OCI-LY3 (cell line): Measurements from ENCODE around the gene ABI1.

Experiments
- H2AFZ ChIP-seq: fragments of 200-600, 300-600 bp; shearing (Covaris generic); 2 replicates; pipeline ENCODE4 v1.6.0; 2014; ENCODE audit warnings: antibody characterized with exemption, low read depth, low read length
- H3K27ac ChIP-seq: fragments of 200-600, 300-600 bp; sonication (generic); 2 replicates; pipeline ENCODE4 v1.5.1; 2014; ENCODE audit warnings: mild to moderate bottlenecking, low read length, moderate library complexity, mixed read lengths
- H3K27me3 ChIP-seq: fragments of 200-600, 300-600 bp; sonication (generic); 2 replicates; pipeline ENCODE4 v1.6.1; 2014; ENCODE audit warnings: low read depth, low read length, mixed read lengths
- H3K36me3 ChIP-seq: fragments of 200-600, 300-600 bp; sonication (generic); replicated peaks from 2 replicates; pipeline ENCODE3; 2014; ENCODE audit warnings: low read depth, low read length, mixed read lengths
- H3K4me1 ChIP-seq: fragments of 300-600, 200-600 bp; sonication (generic); 2 replicates; pipeline ENCODE4 v1.6.1; 2014; ENCODE audit warnings: low read length, mixed read lengths
- H3K4me2 ChIP-seq: fragments of 200-600, 300-600 bp; sonication (generic); 2 replicates; pipeline ENCODE4 v1.6.1; 2014; ENCODE audit warnings: low read length, mixed read lengths
- H3K4me3 ChIP-seq: fragments of 300-600, 200-600 bp; sonication (generic); 2 replicates; pipeline ENCODE4 v1.5.1; 2014; ENCODE audit warnings: antibody characterized with exemption, mild to moderate bottlenecking, low read length, moderate library complexity
- H3K79me2 ChIP-seq: fragments of 300-600, 200-600 bp; shearing (Covaris generic); 2 replicates; pipeline ENCODE4 v1.6.1; 2014; ENCODE audit warnings: mild to moderate bottlenecking, low read length, mixed read lengths
- H3K9ac ChIP-seq: fragments of 300-600, 200-600 bp; shearing (Covaris generic); 2 replicates; pipeline ENCODE4 v1.6.0; 2014; ENCODE audit warnings: mild to moderate bottlenecking, low read length, moderate library complexity
- H3K9me3 ChIP-seq: fragments of 200-600, 300-600 bp; shearing (Covaris generic); 2 replicates; pipeline ENCODE4 v1.6.1; 2014; ENCODE audit warnings: low read length, mixed read lengths; ENCODE audit not compliant: insufficient read depth
- H4K20me1 ChIP-seq: fragments of 200-600, 300-600 bp; sonication (generic); 2 replicates; pipeline ENCODE4 v1.6.1; 2016; ENCODE audit warnings: low read length, mixed read lengths; ENCODE audit not compliant: insufficient read depth
- EZH2phosphoT487 ChIP-seq: fragments of 200-600 bp; shearing (Covaris generic); IDR thresholded peaks from 2 replicates; pipeline ENCODE4 v1.6.1; 2018; ENCODE audit warnings: antibody characterized with exemption, mixed run types, low read depth
- TF ChIP-seq, protein P1 (sequence below): fragments of 200-600, 300-600 bp; sonication (generic); IDR thresholded peaks from 2 replicates; pipeline ENCODE4 v1.5.1; 2014; ENCODE audit warnings: antibody characterized with exemption, low read length, low read depth

Gene ABI1

DNA sequence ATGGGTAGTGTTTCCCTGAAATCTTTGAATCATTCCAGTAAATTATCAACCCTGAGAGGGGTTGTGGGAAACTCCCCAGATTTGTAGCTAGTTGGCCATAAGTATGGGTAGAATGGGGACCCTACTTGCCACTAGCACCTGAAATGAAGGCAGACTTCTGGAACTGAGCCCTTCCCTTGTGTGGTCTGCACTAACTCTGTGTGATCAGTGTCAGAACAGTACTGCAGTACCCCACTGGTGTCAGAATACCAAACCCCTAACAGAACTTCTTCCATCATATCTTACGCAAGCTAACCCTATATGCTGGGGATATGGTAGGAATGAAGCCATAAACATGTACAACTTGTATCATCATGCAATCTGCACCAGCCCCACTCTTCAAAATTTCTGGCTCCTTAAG is 50.8 kb downstream of the ABI1 start:
- Histone ChIP-seq H3K9me3 (no peaks in the 10 kb centered on the region), H3K27ac (no peak overlapping the region), H3K9ac (no peak overlapping the region), H2AFZ (no peak overlapping the region), H3K36me3 (peaks cover 9% of the 10 kb centered on the region), H3K27me3 (no peaks in the 10 kb centered on the region), H3K4me1 (peaks cover 16% of the 10 kb centered on the region; the same call in 1 of the 2 replicates), H3K4me2 (no peak overlapping the region), H4K20me1 (peaks cover 93% of the 10 kb centered on the region), H3K79me2 (peaks cover 99% of the 10 kb centered on the region), H3K4me3 (no peak overlapping the region)
- TF ChIP-seq, protein P1, sequence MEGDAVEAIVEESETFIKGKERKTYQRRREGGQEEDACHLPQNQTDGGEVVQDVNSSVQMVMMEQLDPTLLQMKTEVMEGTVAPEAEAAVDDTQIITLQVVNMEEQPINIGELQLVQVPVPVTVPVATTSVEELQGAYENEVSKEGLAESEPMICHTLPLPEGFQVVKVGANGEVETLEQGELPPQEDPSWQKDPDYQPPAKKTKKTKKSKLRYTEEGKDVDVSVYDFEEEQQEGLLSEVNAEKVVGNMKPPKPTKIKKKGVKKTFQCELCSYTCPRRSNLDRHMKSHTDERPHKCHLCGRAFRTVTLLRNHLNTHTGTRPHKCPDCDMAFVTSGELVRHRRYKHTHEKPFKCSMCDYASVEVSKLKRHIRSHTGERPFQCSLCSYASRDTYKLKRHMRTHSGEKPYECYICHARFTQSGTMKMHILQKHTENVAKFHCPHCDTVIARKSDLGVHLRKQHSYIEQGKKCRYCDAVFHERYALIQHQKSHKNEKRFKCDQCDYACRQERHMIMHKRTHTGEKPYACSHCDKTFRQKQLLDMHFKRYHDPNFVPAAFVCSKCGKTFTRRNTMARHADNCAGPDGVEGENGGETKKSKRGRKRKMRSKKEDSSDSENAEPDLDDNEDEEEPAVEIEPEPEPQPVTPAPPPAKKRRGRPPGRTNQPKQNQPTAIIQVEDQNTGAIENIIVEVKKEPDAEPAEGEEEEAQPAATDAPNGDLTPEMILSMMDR, result no peak
- no peak for TF ChIP-seq EZH2phosphoT487

DNA sequence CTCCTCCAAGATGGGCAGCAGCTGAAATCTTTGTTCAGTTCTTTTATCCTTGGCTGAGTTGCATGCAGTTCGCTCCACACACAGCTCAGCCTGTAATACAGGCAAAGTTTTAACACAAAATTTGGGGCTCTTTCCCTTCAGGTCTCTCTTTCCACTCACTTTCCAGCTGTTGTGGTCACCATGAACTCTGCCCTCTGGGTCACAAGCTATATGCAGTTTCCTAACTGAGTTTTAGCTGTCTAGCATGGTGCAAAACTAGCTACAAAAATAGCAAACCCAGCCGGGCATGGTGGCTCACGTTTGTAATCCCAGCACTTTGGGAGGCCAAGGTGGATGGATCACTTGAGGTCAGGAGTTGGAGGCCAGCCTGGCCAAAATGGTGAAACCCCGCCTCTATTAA is 53.2 kb downstream of the ABI1 start:
- no peak overlapping the region for H2AFZ ChIP-seq
- H3K79me2 ChIP-seq, result peaks cover 99% of the 10 kb centered on the region
- TF ChIP-seq, protein P1, result no peak
- TF ChIP-seq EZH2phosphoT487, result no peak
- H3K36me3 ChIP-seq, result peaks cover 3% of the 10 kb centered on the region
- H3K9ac ChIP-seq, result no peak overlapping the region
- no peak overlapping the region for H3K27ac ChIP-seq
- H4K20me1 ChIP-seq, result peaks cover 92% of the 10 kb centered on the region
- H3K27me3 ChIP-seq, result no peaks in the 10 kb centered on the region
- H3K9me3 ChIP-seq, result no peaks in the 10 kb centered on the region
- H3K4me1 ChIP-seq, result peaks cover 23% of the 10 kb centered on the region
- no peak overlapping the region for H3K4me2 ChIP-seq
- no peak overlapping the region for H3K4me3 ChIP-seq

DNA sequence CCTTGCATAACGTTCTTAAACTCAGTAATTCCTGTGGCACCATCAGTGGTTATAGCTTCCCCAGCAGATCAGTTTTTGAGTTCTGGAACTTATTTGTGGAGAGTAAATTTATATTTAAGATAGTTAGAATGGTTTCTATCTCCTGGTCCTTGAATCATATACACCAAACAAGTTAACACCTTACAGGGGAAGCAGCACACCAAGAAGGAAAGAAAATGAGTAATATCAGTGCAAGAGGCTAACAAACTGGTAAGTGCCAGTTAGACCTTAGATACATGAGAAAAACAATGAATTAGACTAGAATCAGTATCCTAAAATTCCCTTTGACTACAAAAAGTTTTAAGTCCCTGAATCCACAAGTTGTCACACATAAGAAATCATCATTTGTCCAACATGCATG is 54.2 kb downstream of the ABI1 start:
- Histone ChIP-seq H3K4me2 (no peak overlapping the region), H3K79me2 (peaks cover 99% of the 10 kb centered on the region), H3K27ac (no peak overlapping the region), H3K4me3 (no peak overlapping the region), H3K9me3 (no peaks in the 10 kb centered on the region), H3K27me3 (no peaks in the 10 kb centered on the region), H3K4me1 (peaks cover 33% of the 10 kb centered on the region), H4K20me1 (peaks cover 92% of the 10 kb centered on the region), H2AFZ (no peak overlapping the region), H3K9ac (no peak overlapping the region), H3K36me3 (peaks cover 3% of the 10 kb centered on the region)
- TF ChIP-seq, protein P1, result no peak
- no peak for TF ChIP-seq EZH2phosphoT487

DNA sequence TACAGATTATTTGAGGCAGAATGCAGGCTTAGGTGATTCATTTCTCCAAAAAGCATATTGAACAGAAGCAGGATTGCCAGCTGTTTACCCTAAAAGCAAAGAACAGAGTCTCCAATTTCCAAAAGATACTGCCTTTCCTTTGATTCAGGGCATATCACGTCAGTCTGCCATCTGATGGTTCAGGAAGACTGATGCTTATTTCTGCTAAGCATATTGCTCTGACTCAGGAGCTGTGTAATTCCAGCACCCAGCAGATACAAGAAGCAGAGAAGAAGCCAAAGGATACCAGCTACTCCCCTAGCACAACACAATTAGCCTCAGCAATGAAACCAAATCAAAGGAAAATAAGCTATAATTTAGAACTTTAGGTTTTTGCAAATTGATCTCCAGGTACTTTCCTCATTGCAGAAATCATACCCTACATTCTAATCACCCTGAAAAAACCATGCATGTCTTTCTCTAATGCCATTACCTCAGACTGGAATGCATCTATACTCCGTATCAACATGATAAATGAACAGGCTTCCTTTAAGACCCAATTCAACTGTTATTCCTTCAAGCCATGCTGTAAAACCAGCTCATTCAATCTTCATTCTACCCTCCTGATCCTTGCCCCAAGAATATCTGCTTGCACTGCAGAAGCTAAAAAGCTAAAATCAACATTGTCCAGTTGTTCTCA is 55.1 kb downstream of the ABI1 start:
- TF ChIP-seq, protein P1, result no peak
- no peak for TF ChIP-seq EZH2phosphoT487
- Histone ChIP-seq H3K4me3 (no peak overlapping the region), H3K9ac (no peak overlapping the region), H3K9me3 (no peaks in the 10 kb centered on the region), H3K27ac (no peak overlapping the region), H2AFZ (no peak overlapping the region), H3K79me2 (peaks cover 99% of the 10 kb centered on the region), H3K36me3 (peaks cover 5% of the 10 kb centered on the region), H3K27me3 (no peaks in the 10 kb centered on the region), H3K4me2 (no peak overlapping the region), H4K20me1 (peaks cover 94% of the 10 kb centered on the region), H3K4me1 (peaks cover 34% of the 10 kb centered on the region)
